GM18508 (cell line): ENCODE results near the gene SRP9.
"Not testable (repeated sequence)": the region's sequence is repeated elsewhere in the genome, so short reads cannot be mapped to it uniquely, and the experiment has no call there.

Source experiments
- ATAC-seq: cut with Tn5 transposase; IDR thresholded peaks from one replicate; pipeline ENCODE4 v1.9.1; 2021; ENCODE audit warnings: moderate number of reproducible peaks; ENCODE audit not compliant: insufficient read depth, unreplicated experiment

SRP9 gene

DNA sequence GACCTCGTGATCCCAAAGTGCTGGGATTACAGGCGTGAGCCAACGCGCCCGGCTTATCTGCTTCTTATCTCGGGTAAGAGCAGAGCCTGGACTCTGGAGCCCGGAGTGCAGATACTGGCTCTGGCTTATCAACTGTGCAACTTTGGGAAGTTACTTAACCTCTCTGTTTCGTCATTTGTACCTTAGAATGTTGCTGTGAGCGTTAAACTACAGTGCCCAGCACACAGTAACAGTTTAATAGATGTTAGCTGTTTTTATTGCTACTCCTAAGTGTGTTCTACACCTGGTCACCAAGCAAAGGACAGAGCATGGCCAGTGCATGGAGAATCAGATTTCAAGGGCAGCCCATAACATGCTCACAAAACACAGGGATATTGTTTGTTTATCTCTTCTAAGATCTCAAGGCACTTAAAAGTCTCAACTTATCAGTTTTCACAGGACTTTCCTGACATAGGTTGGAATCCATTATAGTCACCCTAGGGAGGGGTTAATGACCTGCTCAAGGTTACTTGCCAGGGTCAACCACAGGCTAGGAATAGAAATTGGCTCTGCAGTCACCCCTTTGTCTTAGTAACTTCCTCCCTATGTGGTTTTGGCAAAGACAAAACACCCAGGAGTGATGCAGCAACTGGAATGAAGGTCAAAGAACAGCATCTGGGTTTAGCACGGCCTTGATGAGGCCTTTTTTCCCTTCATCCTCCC is 22.5 kb upstream of the SRP9 start:
- ATAC-seq, result no peak

DNA sequence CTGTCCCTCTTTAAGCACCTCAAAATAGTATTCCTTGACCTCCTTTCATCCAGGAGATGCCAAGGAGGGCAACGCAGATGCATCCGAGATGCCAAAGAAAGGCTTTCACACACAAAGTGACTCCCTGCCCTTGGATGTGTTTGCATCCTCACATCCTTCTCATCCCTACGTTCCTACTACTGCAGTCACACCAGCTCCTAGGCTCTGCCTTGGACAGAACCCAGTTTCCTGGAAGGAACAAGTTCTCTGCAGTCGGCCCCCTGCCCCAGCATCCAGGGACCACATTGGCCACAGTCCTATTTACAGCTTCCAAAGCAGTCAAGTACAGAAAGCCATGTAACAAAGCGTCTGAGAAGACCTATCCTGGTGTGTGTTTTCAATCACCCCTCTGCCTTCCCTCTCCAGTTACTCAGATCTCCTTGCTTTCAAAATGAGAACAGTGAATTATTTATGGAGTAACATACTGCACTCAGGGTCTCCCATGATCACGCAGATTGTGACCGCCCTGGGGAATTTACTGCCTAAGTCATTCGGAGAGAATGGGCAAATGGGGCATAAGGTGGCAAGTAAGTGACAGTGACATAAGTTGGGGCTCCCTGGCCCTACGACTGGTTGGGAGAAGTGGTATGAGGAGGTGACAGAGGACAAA is 21.8 kb upstream of the SRP9 start:
- ATAC-seq, result no peak

DNA sequence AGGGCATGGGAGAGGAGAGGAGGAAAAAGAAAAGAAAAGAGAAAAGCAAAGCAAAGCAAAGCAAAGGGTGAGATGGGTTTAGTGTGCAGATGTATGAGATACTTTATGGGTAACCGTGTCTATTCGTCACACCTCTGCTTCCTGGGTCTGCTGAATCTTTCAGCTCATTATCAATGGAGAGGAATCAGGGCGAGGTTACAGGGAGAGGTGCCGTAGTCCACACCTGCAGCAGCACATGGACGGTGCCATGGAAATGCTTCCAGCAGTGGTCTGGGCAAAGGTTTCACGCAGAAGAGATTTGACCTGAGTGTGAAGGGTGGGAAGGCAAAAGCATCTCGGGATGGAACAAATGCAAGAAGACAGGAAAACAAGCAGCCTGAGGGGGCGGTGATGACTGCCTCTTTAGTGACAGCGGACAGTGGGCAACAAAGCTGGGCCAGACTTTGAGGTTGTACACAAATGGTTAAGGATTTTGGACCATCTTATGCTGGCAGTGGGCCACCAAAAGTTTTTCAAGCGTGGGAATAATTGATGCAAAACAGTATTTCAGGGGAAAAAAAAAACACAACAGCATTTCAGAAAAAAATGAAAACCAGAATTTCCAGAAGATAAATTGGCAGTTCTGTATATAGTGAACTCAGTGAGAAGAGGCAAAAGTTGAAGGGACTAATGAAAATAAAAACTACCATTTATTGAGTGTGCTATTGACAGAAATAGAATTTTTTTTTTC is 19.5 kb upstream of the SRP9 start:
- no peak for ATAC-seq

DNA sequence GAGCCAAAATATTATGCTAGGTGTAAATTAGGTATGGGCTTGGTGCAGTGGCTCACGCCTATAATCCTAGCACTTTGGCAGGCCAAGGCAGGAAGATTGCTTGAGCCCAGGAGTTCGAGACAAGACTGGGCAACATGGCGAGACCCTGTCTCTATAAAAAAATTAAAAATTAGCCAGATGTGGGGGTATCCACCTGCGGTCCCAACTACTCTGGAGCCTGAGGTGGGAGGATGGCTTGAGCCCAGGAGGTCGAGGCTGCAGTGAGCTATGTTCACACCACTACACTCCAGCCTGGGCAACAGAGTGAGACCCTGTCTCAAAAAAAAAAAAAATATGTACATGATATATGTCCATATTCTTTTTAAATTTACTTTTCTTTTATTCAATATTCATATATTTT is 17.7 kb upstream of the SRP9 start:
- ATAC-seq, result not testable (repeated sequence)

DNA sequence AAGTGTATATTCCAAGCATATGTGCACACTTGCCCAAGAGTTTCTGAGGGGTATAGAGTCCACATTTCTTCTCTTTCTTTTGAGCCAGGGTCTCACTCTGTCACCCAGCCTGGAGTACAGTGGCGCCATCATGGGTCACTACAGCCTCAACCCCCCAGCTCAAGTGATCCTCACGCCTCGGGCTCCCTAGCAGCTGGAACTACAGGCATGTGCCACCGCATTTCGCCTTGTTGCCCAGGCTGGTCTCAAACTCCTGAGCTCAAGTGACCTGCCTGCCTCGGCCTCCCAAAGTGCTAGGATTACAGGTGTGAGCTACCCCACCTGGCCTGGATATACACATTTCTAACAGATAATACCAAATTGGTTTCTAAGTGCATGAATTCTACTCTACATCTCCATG is 17.1 kb upstream of the SRP9 start:
- ATAC-seq, result no peak

DNA sequence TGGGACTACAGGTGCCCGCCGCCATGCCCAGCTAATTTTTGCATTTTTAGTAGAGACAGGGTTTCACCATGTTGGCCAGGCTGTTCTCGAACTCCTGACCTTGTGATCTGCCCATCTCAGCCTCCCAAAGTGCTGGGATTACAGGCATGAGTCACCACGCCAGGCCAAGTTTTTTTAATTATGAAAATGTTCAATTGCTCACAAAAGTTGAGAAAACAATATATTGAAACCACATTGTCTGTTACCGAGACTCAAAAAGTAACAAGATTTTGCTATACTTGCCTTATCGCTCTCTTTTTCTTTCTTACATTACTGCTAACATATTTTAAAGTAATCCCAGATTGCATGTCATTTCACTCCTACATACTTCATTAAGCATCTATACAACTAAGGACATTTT is 16.2 kb upstream of the SRP9 start:
- not testable (repeated sequence) for ATAC-seq

DNA sequence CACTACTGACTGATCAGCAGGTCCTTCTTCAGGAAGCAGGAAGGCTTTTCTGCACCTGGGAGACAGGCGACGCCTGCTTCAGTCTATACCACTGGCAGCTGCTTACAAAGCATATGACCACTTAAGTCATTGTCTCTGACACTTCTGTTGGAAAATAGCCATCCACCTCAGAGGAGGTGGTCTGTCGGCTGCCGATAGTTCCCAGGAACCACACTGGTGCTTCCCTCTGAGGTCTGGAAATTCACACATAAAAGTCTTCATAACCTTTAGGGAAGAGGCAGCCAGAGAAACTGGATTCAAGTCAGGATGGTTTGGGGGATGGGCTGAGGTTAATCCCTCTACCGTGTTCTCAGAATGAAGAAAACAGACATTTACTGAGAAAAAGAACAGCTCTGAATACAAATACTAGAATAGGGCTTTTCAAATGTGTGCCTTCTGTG is 15.6 kb upstream of the SRP9 start:
- ATAC-seq, result no peak

DNA sequence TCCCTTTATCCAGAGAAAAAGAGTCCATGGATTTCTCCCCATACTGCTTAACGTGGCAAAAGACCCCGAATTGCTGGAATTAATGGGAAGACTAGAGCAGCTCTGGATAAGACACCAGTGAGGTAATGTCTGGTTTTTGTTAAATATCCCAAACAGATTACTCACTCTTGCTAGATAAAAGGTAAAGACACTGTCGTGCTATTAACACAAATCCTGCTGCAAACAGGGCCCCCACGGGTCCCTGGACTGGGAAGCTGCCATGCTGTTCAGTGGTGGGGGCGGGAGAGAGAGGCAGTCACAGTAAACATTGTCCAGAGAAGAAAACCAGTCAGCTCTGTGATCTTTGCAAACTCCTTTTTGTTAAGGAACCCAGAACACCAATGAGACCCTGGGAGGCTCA is 15.2 kb upstream of the SRP9 start:
- no peak for ATAC-seq

DNA sequence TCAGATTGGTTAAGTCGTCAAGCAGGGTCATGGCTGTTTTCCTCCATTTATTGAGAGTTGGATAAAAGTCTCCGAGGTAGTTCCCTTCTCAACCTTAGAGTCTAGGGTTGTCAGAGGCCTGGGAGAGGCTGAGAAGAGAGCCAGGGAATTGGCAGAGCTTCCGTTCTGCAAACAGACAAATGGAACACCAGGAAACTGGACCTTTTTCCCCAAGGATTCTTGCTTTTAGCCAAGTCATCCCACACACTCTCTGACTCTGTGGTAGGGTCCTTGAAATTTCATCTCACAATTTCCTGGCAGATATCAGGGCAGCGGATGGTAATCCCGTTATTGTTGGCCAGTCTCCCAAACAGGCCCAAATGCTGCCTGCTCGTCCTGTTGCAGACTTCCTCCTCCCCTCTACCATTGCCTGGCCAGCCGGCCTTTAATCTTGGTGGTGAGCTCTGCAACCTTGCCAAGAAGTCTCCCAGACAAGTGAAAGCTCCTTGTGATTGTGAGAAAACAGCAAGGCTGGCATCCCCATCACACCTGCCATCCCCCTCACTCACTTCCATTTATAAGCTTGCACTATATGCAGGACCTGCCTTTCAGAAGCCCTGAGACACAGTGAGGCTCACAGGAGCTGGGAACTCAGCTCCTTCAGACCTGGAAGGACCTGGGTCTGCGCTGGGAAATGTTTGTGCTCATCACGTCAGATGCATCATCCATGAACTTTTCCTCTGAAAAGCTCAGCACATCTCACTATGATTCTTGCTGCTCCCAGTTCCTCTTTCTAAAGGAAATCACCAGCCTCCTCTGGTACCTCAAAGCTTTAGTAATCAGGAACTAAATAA is 13.7 kb upstream of the SRP9 start:
- ATAC-seq, result no peak

DNA sequence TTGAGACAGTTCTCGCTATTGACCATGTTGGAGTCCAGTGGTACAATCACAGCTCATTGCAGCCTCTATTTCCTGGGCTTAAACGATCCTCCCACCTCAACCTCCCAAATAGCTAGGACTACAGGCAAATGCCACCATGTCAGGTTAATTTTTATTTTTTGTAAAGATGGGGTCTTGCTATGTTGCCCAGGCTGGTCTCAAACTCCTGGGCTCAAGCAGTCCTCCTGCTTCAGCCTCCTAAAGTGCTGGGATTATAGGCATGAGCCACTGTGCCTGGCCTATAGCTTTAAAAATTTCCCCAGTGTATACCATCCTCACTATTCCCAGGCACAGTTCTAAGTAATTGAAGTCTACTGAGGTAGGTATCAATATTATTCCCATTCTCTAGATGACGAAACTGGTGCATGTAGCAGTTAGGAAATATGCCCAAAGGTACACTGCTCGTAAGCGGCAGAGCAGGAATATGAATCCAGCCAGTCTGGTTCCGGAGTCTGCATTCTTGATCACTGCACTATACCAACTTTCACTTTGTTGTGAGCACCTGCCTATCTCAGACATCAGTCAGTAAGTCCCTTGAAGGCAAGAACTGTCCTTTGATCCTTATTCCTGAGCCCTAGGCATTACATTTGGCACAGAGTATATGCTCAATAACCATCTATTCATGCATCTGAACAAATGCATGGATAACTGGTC is 11.5 kb upstream of the SRP9 start:
- ATAC-seq, result no peak

DNA sequence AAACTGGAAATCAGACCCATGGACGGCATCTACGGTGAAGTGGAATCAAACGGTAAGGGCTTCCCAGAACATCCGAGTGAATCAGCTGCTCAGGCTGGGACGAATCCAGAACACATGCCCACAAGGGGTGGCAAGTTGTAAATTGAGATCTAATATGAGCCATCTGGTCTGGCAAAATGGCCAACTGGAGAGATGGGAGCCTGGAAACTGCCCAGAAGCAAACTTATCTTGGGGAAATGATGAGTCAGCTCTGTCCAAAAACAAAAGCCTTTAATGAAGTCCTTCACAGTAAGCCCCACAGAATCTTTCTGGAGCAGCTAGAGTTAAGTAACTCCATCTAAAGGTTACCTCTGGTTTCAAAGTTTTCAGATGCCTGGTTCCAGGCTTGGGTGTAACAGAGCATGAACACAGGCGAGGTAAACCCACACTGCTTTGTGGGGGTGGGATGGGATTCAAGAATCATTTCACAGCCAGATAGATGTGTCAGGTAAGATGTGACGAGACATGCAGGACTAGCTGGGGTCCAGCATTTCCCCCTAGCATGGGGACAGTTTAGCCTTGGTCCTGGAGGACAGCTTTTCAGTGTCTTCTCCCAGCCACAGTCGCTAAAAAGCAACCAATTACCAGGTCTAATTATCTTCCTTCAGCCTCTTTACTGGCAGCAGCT is 10.5 kb upstream of the SRP9 start:
- no peak for ATAC-seq

DNA sequence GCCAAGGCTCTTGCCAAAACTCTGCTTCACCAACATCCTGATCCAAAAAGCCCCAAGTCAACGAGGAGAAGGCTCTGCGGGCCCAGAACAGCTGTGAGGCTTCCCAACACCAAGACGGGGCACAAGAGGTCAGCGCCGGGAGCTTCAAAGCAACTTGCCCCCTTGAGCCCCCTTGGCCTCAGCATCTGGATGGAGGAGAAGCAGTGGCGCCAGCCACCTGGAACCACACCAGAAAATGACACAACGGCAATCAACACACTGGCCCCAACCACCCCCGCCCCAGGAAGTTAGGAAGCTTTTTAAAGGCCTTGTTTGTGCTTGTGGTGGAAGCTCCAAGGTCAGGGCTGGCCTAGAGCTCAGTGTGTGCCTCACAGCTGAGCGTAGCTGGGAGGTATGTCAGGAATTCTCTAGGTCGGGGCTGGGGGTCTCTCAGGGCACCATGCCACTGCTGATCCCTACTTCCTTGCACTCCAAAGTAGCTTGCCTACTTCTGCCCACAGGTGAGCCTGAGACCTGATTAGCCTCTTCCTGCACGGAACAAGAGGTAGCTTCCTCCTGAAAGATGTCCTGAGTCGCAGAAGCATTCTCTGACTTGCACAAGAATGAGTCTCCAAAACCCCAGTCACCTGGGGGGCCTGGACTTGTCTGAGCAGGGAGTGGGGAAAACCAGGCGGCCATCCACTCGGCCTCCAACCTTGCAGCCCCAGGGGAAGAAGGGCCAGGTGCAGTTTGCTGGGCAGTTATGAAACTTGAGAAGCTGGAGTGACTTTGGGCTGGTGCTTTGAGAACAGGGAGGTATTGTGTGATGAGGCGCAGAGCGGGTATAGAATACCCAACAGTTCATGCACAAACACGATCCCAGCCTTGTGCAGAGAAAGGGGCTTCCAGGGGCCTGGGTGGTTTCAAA is 9.7 kb upstream of the SRP9 start:
- ATAC-seq, result no peak

DNA sequence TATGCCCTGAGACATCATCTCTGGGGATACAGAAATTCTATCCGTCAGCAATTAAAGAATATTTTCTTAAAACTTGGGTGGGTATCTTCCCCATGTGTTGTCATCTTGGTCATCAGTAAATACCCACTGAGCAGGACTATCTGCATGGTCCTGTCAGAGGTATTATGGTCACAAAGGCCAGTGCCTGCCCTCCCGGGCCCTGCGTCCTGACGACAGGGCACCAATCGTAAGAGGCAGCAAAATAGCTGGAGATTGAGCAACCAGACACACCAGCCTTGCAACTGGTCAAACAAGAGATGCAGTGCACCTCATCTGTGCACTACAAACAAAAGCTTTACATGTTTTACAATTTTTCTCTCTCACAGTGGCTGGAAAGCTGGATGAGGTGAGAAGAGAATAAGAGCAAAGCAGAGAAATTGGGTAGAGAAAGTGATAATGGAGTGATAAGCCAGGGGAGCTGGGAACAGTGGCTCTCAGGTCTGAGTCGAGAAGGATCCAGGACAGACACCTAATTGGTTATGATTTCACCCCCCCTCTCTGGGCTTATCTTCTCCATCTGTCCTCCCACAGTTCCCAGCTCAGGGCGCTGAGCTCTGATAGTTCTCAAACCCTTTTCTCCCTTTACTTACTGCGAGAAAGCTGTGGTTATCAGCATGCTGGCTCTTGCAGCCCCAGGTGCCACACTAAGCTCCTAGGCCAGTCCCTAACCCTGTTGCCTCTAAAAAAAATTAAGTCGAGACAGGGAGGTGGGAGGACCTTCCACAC is 8.8 kb upstream of the SRP9 start:
- no peak for ATAC-seq

DNA sequence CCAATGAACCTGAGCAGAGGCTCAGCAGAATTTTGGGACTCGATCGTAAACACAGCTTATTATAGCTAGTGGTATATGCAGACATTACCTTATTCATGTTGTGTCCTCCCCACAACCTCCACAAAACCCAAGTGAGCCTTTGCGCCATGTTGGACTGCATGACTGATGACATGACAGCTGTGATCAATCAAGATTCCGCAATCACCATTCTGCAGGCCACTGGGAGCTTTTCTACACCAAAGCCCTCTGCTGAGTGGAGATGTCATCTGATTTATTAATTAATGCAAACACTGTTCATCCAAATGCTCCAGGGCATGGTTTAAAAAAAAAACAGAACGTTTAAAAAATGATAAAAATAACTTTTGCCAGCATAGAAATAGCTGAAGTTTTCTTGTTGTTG is 7.9 kb upstream of the SRP9 start:
- no peak for ATAC-seq

DNA sequence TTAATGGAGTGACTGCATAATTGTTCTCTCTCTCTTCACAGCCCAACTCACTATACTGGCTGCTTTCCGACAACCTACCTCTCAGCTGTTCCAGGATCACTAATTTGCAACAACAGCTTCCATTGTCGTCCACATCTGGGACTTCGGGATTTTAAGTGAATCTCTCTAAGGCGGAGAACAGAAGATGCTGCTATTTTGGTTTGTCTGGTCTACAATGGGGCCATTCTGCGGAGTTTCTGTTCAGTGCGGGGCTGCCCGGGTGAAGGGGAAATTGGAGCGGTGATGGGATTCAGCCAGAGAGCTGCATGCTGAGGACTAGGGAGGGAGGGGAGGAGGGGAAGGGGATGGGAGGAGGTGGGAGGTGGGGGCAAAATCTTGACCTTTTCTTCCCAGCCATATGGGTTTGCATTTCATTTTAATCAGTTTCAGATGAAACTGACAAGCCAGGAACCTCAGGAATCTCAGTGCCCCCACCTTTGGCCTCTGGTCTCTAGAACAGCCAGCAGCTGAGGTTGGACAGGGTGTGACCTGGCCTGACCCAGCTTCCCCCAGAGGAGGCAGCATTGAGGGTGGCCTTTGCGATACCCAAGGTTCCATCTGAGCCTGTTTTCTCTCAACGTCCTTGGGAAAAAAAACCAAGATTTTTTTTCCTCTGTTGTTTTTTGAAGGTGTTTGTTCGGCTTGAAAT is 6.9 kb upstream of the SRP9 start:
- no peak for ATAC-seq

DNA sequence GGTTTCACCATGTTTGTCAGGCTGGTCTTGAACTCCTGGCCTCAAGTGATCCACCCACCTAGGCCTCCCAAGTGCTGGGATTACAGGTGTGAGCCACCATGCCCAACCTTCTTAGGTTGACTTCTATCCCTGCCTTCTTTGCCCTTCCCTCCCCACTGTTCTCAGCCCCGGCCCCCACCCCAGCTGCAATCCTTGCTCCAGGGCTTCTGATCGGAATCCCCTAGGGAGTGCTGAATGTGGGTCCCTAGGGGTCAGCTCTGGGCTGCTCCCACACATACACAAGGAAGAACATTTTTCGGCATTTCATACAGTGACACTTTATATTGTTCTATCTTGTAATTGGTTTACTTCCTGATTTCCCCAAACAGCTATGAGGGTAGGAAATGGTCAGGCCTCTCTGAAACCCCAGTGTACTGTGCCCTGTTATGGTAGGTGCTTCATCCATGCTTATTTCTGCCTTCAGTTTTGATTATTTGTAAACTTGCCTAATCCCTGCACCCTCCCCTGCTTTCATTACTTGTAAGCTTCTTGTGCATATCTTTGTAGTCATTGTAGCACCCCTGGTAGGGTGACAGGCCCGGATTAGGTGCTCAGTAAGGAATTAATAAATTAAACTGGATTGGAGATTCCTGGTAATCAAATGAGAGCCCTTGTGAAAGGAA is 5.8 kb upstream of the SRP9 start:
- no peak for ATAC-seq

DNA sequence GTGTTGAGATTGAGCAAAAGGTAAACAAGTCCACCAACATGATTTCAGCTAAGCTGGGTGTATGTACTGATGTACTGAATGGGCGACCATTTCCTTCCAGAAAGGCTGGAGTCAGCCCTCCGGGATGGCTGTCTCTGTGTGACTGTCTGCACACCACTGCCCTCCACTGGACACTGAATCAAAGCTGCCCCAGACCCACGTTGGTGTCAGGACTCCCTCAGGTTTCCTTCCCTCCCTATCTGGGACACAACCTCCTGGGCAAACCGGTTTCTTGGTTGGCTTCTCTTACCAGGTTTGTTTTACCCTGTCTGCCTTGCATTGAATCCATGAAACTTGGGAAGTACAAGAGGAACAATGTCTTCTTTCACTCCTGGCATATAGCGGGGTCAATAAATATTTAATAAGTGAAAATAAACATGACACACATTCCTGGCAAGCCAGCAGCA is 5.3 kb upstream of the SRP9 start:
- ATAC-seq, result no peak
